Skin epidermis (tissue), 12 donors: ENCODE data around the gene ANXA9.

Source experiments
- H3K27ac ChIP-seq, 21 experiments: fragments of 200-600 bp; sonication (generic) in 11 of 21; one replicate each; pipeline ENCODE4 v1.5.0; 2020; ENCODE audit warnings: mild to moderate bottlenecking in 3 of 21, inconsistent platforms in 2 of 21, moderate library complexity in 2 of 21
- H3K4me3 ChIP-seq, 7 experiments: fragments of 200-600 bp; sonication (generic) in 2 of 7; one replicate each; pipeline ENCODE4 v1.5.0; 2020; ENCODE audit warnings: inconsistent platforms in 2 of 7, mild to moderate bottlenecking in 2 of 7, moderate library complexity in 1 of 7

ANXA9 gene

GRCh38 chr1:150973836-150974579 lies 8.1 kb upstream of the ANXA9 start:
- H3K27ac ChIP-seq: peak overlapping the region; percentile 86 to 99 (median 92)
- peak overlapping the region; percentile 52 to 89 (median 79) for H3K4me3 ChIP-seq

GRCh38 chr1:150974580-150975478 lies 7.3 kb upstream of the ANXA9 start, which contains the start of gene CERS2:
Gene CERS2, minus strand, starts transcription at chr1:150974835. Its CDS starts 5,745 bp downstream, at chr1:150969090.
- peak within 1 kb of the TSS; percentile 86 to 99 (median 92) for H3K27ac ChIP-seq
- peak within 1 kb of the TSS; percentile 52 to 89 (median 79) for H3K4me3 ChIP-seq

- H3K4me3 ChIP-seq: no peak overlapping the region
- H3K27ac ChIP-seq: peak overlapping the region in 14 of 21 experiments; percentile 3 to 83 (median 56)
Measured at GRCh38 chr1:150976401-150976821, 5.7 kb upstream of the ANXA9 start.

DNA sequence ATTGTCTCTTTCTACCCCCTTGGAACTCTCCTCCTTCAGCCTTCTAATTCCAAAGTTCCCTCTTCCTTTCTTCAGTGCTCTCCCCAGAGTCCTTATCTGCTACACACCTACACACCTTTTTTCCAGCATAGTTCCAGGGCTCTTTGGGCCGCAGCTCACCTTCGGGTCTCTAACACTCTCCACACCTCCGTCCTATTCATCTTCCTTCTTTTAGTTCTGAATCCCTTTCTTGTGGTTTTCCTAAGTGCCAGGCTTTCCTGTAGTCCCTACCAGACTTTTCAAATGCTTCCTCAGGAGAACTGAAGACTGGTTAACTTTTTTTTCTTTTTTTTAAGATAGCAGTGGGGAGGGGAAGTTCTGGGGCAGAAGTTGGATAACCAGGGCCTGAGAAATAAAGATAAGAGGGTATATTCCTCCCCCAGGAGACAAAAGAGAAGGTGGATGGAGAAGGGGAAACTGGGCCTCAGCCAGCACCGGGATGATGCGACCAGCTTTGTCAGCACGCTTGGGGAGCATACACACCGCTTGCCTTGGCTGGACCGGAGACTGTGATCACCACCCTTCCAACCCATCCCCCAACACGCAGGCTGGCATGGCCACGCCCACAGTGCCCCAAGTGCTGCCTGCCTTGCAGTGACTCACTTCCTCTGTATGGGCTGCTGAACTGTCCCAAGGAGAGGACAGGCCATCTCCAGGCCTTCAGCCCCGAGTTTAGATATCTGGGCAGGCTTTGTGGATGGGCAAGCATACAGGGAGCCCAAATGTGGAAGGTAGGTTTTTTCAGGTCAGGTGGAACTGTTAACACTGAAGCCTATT lies 5.0 kb upstream of the ANXA9 start:
- H3K4me3 ChIP-seq: peak overlapping the region in 1 of 7 experiments; percentile 1
- H3K27ac ChIP-seq: peak overlapping the region in 20 of 21 experiments; percentile 1 to 83 (median 62)

DNA sequence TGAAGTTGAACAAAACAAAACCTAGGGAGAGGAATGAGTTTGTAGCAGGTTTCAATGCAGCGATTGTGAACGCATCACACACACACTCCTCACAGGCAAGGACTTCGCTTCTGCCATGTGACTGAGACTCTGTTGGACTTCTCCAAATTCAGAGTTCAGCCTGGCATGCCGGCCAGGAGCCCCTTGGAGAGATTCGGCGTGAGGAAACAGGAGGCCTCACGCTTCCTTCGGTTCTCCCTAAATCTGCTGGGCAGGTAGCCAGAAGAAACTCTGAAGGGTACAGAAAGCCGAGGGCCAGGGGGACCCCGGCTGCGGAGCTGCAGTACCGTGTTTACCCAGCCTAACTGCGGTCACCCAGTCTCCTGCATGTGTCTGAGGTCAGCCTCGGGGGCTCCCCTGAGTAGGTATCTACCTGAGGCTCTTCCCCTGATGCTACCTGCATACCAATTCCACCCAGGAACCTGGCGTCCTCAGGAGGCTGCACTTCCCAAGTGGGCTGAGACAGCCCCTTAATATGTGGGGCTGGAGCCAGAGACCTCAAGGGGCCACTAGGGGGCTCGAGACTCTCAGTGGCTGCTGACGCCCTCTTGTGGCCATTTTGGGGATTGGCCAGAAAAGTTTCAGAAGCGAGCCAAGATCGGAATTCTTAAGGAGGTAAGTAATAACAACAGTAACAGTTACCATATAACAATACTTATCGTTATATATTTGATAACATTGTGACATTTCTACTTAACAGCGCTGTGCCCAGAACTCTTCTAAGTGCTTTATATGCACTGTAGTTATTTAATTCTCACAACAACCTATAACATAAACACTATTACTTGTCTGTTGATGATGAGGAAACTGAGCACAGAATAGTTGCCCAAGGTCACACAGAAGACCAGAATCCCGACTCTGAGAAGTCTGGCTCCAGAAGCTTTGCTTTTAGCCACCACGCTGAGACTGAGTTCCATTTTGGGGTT lies 2.7 kb upstream of the ANXA9 start:
- peak overlapping the region in 1 of 7 experiments; percentile 6 for H3K4me3 ChIP-seq

GRCh38 chr1:150981177-150981804 lies 801 bp upstream of the ANXA9 start:
- Histone ChIP-seq H3K4me3 (no peak overlapping the region), H3K27ac (peak overlapping the region in 1 of 21 experiments; percentile 33)

More for the DNA sequence above, 2.7 kb upstream of the ANXA9 start:
- peak overlapping the region in 17 of 21 experiments; percentile 2 to 83 (median 50) for H3K27ac ChIP-seq

- Histone ChIP-seq H3K27ac (no peak overlapping the region), H3K4me3 (no peak overlapping the region)
Measured at GRCh38 chr1:150985179-150985825, 3.2 kb downstream of the ANXA9 start.

DNA sequence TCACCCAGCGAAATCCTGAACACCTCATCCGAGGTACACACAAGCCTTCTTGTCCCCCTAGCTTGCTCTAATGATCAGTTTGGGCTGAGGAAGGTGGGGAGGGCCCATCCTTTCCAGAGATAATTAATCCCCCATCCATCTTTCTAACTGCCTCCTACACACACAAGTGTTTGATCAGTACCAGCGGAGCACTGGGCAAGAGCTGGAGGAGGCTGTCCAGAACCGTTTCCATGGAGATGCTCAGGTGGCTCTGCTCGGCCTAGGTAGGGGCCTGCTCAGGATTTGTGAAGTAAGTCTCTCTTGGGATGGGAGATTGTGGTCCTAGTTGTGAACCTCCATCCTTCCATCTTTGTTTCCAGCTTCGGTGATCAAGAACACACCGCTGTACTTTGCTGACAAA lies 5.8 kb downstream of the ANXA9 start:
- H3K4me3 ChIP-seq: no peak overlapping the region
- H3K27ac ChIP-seq: no peak overlapping the region

DNA sequence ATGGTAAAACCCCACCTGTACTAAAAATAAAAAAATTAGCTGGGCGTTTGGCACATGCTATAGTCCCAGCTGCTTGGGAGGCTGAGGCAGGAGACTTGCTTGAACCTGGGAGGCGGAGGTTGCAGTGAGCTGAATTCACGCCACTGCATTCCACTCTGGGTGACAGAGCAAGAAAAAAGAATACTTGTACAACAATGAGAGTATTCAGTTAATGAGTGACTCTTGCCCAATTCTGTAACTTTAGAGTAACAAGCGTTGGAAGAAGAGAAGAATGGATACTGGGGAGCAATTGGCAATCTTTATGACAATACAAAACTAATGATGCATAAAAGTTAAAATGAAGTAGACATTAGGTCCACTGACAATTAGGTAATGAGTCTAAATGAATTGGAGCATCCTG lies 10.5 kb downstream of the ANXA9 start:
- no peak overlapping the region for H3K4me3 ChIP-seq
- no peak overlapping the region for H3K27ac ChIP-seq

GRCh38 chr1:150994248-150994647 lies 12.2 kb downstream of the ANXA9 start:
- H3K27ac ChIP-seq: peak overlapping the region in 1 of 21 experiments; percentile 4
- no peak overlapping the region for H3K4me3 ChIP-seq

DNA sequence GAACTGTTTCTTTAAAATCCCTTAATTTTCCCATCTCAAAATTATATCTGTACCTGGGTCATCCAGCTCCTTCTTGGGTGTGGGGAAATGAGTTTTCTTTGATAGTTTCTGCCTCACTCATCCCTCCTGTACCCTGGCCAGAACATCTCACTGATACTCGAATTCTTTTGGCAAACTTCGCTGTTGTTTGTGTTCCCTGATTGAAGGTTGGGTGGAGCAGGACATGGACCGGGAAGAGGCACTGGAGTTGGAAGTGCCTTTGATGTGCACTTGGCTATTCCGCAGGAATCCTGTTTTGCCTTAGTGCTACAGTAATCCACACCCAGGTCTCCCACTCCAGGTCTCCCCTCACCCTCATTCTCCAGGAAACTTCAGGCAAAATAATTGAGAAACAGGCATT lies 13.4 kb downstream of the ANXA9 start:
- H3K27ac ChIP-seq: peak overlapping the region in 8 of 21 experiments; percentile 0 to 53 (median 34)

GRCh38 chr1:150995896-150996295 lies 13.8 kb downstream of the ANXA9 start:
- no peak overlapping the region for H3K4me3 ChIP-seq
- peak overlapping the region in 7 of 21 experiments; percentile 0 to 53 (median 29) for H3K27ac ChIP-seq

More for the DNA sequence above, 13.4 kb downstream of the ANXA9 start:
- H3K4me3 ChIP-seq: no peak overlapping the region

DNA sequence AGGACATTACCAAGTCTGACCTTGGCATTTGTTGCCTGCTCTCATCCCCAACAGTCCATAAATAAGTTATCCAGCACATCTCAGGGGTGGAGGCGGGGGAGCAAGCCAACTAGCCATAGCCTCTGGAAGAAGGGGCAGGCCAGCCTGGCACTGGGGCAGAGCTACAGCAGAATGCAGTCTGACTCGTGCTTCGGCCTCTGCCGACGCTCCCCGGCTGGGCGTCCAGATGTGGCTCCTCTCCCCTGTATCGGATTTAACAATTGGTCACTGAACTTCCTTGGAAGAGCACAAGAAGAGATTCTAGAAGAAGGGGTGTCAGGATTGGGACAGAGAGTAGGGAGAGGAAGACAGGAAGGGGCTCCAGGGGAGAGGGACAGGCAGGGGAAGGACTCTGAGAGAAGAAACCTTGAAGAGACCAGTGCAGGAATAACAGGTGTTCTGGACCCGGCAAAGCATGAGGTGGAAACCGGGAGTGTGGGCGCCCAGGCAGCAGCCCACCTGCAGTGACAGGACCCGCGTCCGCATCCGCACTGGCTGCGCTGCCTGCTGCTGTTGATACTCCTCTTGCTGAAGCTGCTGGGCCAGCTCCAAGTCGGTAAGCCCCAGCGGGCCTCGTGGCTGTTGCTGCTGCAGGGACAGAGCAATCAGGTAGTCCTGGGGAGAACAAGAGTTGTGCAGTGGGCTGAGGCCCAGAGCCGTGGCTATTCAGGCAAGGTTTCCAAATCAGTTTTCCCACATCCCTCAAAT lies 15.2 kb downstream of the ANXA9 start:
- Histone ChIP-seq H3K4me3 (no peak overlapping the region), H3K27ac (no peak overlapping the region)

DNA sequence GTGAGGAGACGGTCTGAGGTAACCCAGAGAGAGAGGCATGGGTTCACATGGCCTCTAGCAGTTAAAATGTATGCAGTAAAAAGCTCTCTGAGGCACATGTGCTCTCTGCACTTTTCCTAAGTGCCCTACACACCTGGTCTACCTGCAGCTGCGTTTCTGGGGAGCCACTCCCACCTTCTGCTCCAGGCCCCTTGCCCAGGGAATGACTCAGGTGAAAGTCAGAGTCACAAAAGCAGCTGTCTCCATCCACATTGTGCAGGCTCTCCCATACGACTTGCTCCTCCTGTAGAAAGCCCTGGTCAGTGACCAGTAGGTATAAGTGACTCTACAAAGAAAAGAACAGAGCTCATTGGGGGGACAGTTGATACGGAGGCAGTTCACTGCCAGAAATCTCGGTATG lies 15.9 kb downstream of the ANXA9 start:
- no peak overlapping the region for H3K27ac ChIP-seq
- no peak overlapping the region for H3K4me3 ChIP-seq

GRCh38 chr1:150999051-150999674 lies 17.1 kb downstream of the ANXA9 start:
- Histone ChIP-seq H3K4me3 (no peak overlapping the region), H3K27ac (peak overlapping the region in 1 of 21 experiments; percentile 13)

DNA sequence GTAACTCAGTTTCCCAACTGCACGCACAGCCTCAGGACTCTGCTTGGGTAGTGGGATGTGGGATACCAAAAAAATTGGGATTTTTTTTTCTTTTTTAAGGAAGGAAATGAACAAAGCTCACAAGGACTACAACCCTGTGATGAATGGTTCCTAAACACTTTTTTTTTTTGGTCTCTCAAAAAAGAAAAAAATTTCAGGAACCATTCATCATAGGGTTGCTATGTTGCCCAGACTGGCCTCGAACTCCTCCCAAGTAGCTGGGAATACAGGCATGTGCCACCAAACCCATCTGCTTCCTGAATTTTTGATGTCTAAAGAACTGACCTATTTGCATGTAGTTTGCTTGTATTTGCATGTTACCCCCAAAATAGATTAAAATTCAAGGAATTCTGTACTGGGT lies 17.8 kb downstream of the ANXA9 start:
- no peak overlapping the region for H3K4me3 ChIP-seq
- no peak overlapping the region for H3K27ac ChIP-seq
